OCI-LY7 (cell line): ENCODE data around the gene KIF27. TPM values are rescaled to one million over a fixed set of nuclear protein-coding genes. Genes with fewer than 3 reads are reported as not detected.

Source experiments
- BruUV-seq: library from RNA; stranded (reverse); fragments of 400-500 nt; replicated peaks from 2 replicates; lab custom pipeline; 2021; lab: Mats Ljungman, UMichigan
- CTCF ChIA-PET: fragments of 300-600 bp; sonication (Branson Sonifier 250); formaldehyde crosslinking; loops from one replicate; lab custom pipeline; 2022; ENCODE audit warnings: antibody characterized with exemption; ENCODE audit not compliant: unreplicated experiment; lab: Charles Lee
- POLR2A ChIA-PET: fragments of 300-600 bp; sonication (Branson Sonifier 250); formaldehyde crosslinking; loops from one replicate; lab custom pipeline; 2022; ENCODE audit warnings: antibody characterized with exemption; lab: Charles Lee
- DNase-seq: peaks from one replicate; pipeline ENCODE4 v3.0.0-alpha.2; 2015; ENCODE audit warnings: low spot score
- H2AFZ ChIP-seq: fragments of 200-600 bp; sonication (generic), shearing (Covaris generic); 2 replicates; pipeline ENCODE4 v1.6.1; 2014; ENCODE audit warnings: mild to moderate bottlenecking, antibody characterized with exemption, low read length, moderate library complexity
- H3K27ac ChIP-seq: fragments of 200-600 bp; sonication (generic); 2 replicates; pipeline ENCODE4 v1.5.1; 2014; ENCODE audit warnings: mixed run types, low read depth, mild to moderate bottlenecking, moderate library complexity, low read length, inconsistent platforms; ENCODE audit not compliant: poor library complexity, severe bottlenecking
- H3K36me3 ChIP-seq: fragments of 200-600 bp; sonication (generic); 2 replicates; pipeline ENCODE4 v1.6.1; 2014; ENCODE audit warnings: mild to moderate bottlenecking, antibody characterized with exemption, low read length, moderate library complexity, mixed read lengths; ENCODE audit not compliant: insufficient read depth
- H3K4me1 ChIP-seq: fragments of 200-600 bp; sonication (generic); 2 replicates; pipeline ENCODE4 v1.5.1; 2014; ENCODE audit warnings: mild to moderate bottlenecking, low read length; ENCODE audit not compliant: insufficient read depth, poor library complexity, severe bottlenecking
- H3K4me2 ChIP-seq: fragments of 200-600 bp; sonication (generic); 2 replicates; pipeline ENCODE4 v1.6.1; 2014; ENCODE audit warnings: mild to moderate bottlenecking, low read length
- H3K4me3 ChIP-seq: fragments of 200-600 bp; sonication (generic); 2 replicates; pipeline ENCODE4 v1.5.1; 2014; ENCODE audit warnings: mild to moderate bottlenecking, low read depth, low read length; ENCODE audit not compliant: poor library complexity, severe bottlenecking
- H3K79me2 ChIP-seq: fragments of 200-600 bp; sonication (generic); 2 replicates; pipeline ENCODE4 v1.6.1; 2016; ENCODE audit warnings: low read depth, mild to moderate bottlenecking, low read length, moderate library complexity, mixed read lengths; ENCODE audit not compliant: insufficient read depth
- H3K9me2 ChIP-seq: fragments of 200-600 bp; sonication (generic); 2 replicates; pipeline ENCODE4 v1.6.1; 2016; ENCODE audit warnings: mild to moderate bottlenecking, low read length, mixed read lengths; ENCODE audit not compliant: insufficient read depth
- H3K9me3 ChIP-seq: fragments of 200-600 bp; sonication (generic); 2 replicates; pipeline ENCODE4 v1.6.1; 2014; ENCODE audit warnings: mild to moderate bottlenecking, mixed run types, low read length, mixed read lengths
- H4K20me1 ChIP-seq: fragments of 200-600 bp; sonication (generic); 2 replicates; pipeline ENCODE4 v1.6.1; 2014; ENCODE audit warnings: mild to moderate bottlenecking, antibody characterized with exemption, low read length, moderate library complexity, mixed read lengths; ENCODE audit not compliant: insufficient read depth
- EZH2phosphoT487 ChIP-seq: fragments of 200-600 bp; sonication (generic); IDR thresholded peaks from 2 replicates; pipeline ENCODE4 v1.6.1; 2018; ENCODE audit warnings: low read depth, borderline replicate concordance, mild to moderate bottlenecking, mixed run types, antibody characterized with exemption, low read length, moderate library complexity, mixed read lengths
- intact Hi-C: fragments of 100-400 bp; cut with micrococcal nuclease; formaldehyde crosslinking; loops from one replicate; pipeline ENCODE4 v1.10.0; 2022; ENCODE audit not compliant: unreplicated experiment
- total RNA-seq, 2 experiments: library from RNA; depleted of rRNA in 1 of 2; stranded (reverse); fragments of >200 nt in 1 of 2; shearing (Covaris generic) in 1 of 2; gene quantifications; 2 replicates each; pipeline ENCODE4 v1.2.3, GENCODE V29; 2014 to 2022
- TF ChIP-seq, protein P1 (sequence below): fragments of 200-600 bp; sonication (generic); conservative IDR thresholded peaks from 2 replicates; pipeline ENCODE4 v1.5.1; 2014; ENCODE audit warnings: mild to moderate bottlenecking, antibody characterized with exemption, low read length, moderate library complexity, mixed read lengths

Gene KIF27
- total RNA-seq, 2 experiments from 2014 or later = 5.6 to 7.3 TPM

DNA sequence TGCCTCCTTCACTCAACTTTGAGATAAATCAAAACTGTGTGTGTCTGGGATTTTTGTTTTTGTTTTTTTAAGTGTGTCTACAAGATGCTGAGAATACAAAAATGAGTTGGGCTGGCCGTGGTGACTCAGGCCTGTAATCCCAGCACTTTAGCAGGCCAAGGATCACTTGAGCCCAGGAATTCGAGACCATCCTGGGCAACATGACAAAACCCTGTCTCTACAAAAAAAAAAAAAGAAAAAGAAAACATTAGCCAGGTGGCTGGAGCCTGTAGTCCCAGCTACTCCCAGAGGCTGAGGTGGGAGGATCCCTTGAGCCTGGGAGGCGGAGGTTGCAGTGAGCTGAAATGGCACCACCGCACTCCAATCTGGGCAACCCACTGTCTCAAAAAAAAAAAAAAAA lies 37.8 kb upstream of the KIF27 start:
- Histone ChIP-seq H3K36me3 (no peaks in the 10 kb centered on the region), H3K9me3 (no peaks in the 10 kb centered on the region), H3K79me2 (peaks cover 10% of the 10 kb centered on the region; the same call in 1 of the 2 replicates), H3K27ac (no peak overlapping the region), H3K4me2 (peak overlapping the region; percentile 68), H2AFZ (peak overlapping the region; percentile 57; the same call in 1 of the 2 replicates), H3K4me1 (peaks cover 17% of the 10 kb centered on the region), H3K4me3 (no peak overlapping the region), H3K9me2 (no peaks in the 10 kb centered on the region), H4K20me1 (no peaks in the 10 kb centered on the region)
- ChIA-PET POLR2A (interaction anchor here (0.8 to 1.7 kb wide), 2 partner anchors 19 to 36 kb away, joined by 3 to 9 read pairs; no protein-coding TSS in a partner anchor), CTCF (no interaction called here)
- intact Hi-C loops = no loop called here
- TF ChIP-seq EZH2phosphoT487 = no peak
- TF ChIP-seq, protein P1, sequence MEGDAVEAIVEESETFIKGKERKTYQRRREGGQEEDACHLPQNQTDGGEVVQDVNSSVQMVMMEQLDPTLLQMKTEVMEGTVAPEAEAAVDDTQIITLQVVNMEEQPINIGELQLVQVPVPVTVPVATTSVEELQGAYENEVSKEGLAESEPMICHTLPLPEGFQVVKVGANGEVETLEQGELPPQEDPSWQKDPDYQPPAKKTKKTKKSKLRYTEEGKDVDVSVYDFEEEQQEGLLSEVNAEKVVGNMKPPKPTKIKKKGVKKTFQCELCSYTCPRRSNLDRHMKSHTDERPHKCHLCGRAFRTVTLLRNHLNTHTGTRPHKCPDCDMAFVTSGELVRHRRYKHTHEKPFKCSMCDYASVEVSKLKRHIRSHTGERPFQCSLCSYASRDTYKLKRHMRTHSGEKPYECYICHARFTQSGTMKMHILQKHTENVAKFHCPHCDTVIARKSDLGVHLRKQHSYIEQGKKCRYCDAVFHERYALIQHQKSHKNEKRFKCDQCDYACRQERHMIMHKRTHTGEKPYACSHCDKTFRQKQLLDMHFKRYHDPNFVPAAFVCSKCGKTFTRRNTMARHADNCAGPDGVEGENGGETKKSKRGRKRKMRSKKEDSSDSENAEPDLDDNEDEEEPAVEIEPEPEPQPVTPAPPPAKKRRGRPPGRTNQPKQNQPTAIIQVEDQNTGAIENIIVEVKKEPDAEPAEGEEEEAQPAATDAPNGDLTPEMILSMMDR = no peak
- DNase-seq = no peak
- BruUV-seq = no TSS peak

DNA sequence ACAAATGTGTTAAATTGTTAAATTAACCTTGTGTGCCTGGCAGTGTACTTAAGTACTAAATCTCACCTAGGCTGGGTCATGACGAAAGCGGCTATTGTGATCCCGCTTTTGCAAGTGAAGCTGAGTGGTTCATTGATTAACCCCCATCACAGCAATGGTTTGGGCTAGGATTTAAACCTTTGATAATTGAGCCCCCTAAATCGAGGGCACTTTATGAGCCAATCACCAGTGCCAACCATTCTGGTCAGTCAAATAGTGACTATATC lies 35.9 kb upstream of the KIF27 start:
- H2AFZ ChIP-seq = peak overlapping the region; percentile 81
- CTCF ChIA-PET = no interaction called here
- H4K20me1 ChIP-seq = no peaks in the 10 kb centered on the region
- H3K9me2 ChIP-seq = no peaks in the 10 kb centered on the region
- BruUV-seq = no TSS peak
- DNase-seq = no peak
- H3K36me3 ChIP-seq = no peaks in the 10 kb centered on the region; the same call in 1 of the 2 replicates
- no peak for TF ChIP-seq EZH2phosphoT487
- TF ChIP-seq, protein P1 = no peak
- H3K4me1 ChIP-seq = peaks cover 17% of the 10 kb centered on the region
- peak overlapping the region; percentile 78 for H3K4me3 ChIP-seq
- H3K79me2 ChIP-seq = peaks cover 10% of the 10 kb centered on the region; the same call in 1 of the 2 replicates
- POLR2A ChIA-PET = no interaction called here
- peak overlapping the region; percentile 90 for H3K4me2 ChIP-seq
- intact Hi-C loops = no loop called here
- H3K9me3 ChIP-seq = no peaks in the 10 kb centered on the region
- no peak overlapping the region for H3K27ac ChIP-seq

DNA sequence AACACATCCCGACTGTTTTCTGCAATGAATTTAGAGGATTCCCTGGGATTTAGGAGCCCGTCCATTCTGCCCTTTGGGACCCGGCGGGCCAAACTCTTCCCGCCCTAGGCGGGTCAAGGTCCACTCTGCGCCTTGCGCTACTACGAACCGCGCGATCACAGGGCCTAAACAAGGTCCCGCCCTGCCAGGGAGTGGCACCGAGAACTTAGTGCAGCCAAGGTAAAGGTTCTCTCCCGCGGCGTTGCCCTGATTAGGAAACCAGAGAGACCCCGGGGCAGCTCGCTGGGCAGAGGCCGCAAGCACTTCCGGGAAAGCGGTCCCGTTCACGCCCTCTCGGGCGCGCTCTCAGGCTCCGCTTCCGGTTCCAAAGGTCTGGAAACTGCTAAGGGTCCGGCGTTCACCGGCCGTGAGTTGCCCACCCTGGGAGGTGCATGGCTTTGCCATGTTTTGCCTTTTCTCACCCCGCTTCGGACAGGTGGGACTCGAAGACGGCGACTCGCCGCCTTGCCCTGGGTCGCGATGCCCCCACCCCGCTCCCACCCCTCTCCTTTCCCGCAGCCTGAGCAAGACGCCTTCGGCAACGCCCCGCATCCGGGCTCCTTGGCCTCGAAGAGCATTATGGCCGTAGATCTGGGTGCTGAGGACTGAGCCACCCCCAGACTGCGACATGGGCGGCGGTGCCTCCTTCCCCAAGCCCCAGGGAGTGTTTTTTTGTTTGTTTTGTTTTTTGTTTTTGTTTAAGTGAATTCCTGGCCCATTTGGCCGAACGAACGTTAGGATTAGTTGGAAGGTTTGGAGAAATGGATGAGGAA lies 35.4 kb upstream of the KIF27 start:
- CTCF ChIA-PET = no interaction called here
- peak overlapping the region; percentile 90 for H3K4me2 ChIP-seq
- DNase-seq = peak; percentile 72
- H3K79me2 ChIP-seq = peaks cover 10% of the 10 kb centered on the region; the same call in 1 of the 2 replicates
- no peaks in the 10 kb centered on the region; the same call in none of the 2 replicates for H3K36me3 ChIP-seq
- TF ChIP-seq, protein P1 = no peak
- TF ChIP-seq EZH2phosphoT487 = no peak
- H4K20me1 ChIP-seq = no peaks in the 10 kb centered on the region
- H3K4me1 ChIP-seq = peaks cover 17% of the 10 kb centered on the region
- no peaks in the 10 kb centered on the region for H3K9me3 ChIP-seq
- H2AFZ ChIP-seq = peak overlapping the region; percentile 81
- H3K27ac ChIP-seq = peak overlapping the region; percentile 44
- POLR2A ChIA-PET = no interaction called here
- TSS peak; percentile 87 for BruUV-seq
- H3K9me2 ChIP-seq = no peaks in the 10 kb centered on the region
- intact Hi-C loops = no loop called here
- peak overlapping the region; percentile 78 for H3K4me3 ChIP-seq
